Progenitor cell of endocrine pancreas (in vitro differentiated cells): Measurements from ENCODE around the gene TLL2. TPM values are rescaled to one million over a fixed set of nuclear protein-coding genes. Genes with fewer than 3 reads are reported as not detected.

Experiments
- DNase-seq: peaks from one replicate; pipeline ENCODE4 v3.0.0; 2021; ENCODE audit warnings: low spot score; ENCODE audit not compliant: unreplicated experiment
- H3K27ac Mint-ChIP-seq: 2 replicates; pipeline ENCODE4 v1.8.0; 2021; ENCODE audit warnings: mild to moderate bottlenecking, moderate library complexity, mixed read lengths
- H3K27me3 Mint-ChIP-seq: 2 replicates; pipeline ENCODE4 v1.8.0; 2021; ENCODE audit warnings: mixed read lengths
- H3K36me3 Mint-ChIP-seq: 2 replicates; pipeline ENCODE4 v1.8.0; 2022; ENCODE audit warnings: mixed read lengths; ENCODE audit not compliant: insufficient read depth
- H3K4me1 Mint-ChIP-seq: 2 replicates; pipeline ENCODE4 v1.8.0; 2021; ENCODE audit warnings: low read depth, mixed read lengths
- H3K4me3 Mint-ChIP-seq: 2 replicates; pipeline ENCODE4 v1.8.0; 2021; ENCODE audit warnings: low read depth, mild to moderate bottlenecking, moderate library complexity, mixed read lengths
- H3K9me3 Mint-ChIP-seq: 2 replicates; pipeline ENCODE4 v1.8.0; 2021; ENCODE audit warnings: low read depth, mixed read lengths
- total RNA-seq: library from RNA; stranded (reverse); gene quantifications from 2 replicates; pipeline ENCODE4 v1.2.1, GENCODE V29; 2021
- TF ChIP-seq, protein P1 (sequence below): fragments of 200-600 bp; sonication (generic); IDR thresholded peaks from one replicate; pipeline ENCODE4 v1.5.0; 2021; ENCODE audit warnings: antibody characterized with exemption, mild to moderate bottlenecking; ENCODE audit not compliant: unreplicated experiment

Gene TLL2
- total RNA-seq, 1 donor from 2014 or later: 0.60 TPM

DNA sequence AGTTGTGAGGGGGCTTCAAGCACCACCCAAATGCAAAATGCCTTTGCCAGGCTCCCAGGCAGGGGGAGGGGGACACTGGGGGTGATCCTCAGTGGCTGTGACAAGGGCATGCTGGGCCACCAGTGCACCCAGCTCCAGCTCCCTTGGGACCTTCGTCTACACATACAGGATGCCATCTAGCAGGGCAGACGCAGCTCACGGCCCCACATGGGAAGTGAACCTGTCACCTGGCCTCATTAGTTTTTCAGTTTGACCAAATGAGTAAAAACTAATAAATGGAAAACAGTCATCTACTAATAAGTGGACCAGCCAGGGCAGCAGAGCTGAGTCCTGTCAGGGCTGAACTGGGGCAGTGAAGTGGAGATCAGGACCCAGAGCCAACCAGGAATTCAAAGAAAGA, 50.2 kb downstream of the TLL2 start:
- Mint-ChIP-seq H3K27me3 (peaks cover 17% of the 10 kb centered on the region), H3K36me3 (no peaks in the 10 kb centered on the region), H3K4me3 (no peak overlapping the region), H3K4me1 (no peaks in the 10 kb centered on the region), H3K9me3 (peaks cover 7% of the 10 kb centered on the region), H3K27ac (no peak overlapping the region)
- DNase-seq: no peak
- TF ChIP-seq, protein P1, sequence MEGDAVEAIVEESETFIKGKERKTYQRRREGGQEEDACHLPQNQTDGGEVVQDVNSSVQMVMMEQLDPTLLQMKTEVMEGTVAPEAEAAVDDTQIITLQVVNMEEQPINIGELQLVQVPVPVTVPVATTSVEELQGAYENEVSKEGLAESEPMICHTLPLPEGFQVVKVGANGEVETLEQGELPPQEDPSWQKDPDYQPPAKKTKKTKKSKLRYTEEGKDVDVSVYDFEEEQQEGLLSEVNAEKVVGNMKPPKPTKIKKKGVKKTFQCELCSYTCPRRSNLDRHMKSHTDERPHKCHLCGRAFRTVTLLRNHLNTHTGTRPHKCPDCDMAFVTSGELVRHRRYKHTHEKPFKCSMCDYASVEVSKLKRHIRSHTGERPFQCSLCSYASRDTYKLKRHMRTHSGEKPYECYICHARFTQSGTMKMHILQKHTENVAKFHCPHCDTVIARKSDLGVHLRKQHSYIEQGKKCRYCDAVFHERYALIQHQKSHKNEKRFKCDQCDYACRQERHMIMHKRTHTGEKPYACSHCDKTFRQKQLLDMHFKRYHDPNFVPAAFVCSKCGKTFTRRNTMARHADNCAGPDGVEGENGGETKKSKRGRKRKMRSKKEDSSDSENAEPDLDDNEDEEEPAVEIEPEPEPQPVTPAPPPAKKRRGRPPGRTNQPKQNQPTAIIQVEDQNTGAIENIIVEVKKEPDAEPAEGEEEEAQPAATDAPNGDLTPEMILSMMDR: no peak

DNA sequence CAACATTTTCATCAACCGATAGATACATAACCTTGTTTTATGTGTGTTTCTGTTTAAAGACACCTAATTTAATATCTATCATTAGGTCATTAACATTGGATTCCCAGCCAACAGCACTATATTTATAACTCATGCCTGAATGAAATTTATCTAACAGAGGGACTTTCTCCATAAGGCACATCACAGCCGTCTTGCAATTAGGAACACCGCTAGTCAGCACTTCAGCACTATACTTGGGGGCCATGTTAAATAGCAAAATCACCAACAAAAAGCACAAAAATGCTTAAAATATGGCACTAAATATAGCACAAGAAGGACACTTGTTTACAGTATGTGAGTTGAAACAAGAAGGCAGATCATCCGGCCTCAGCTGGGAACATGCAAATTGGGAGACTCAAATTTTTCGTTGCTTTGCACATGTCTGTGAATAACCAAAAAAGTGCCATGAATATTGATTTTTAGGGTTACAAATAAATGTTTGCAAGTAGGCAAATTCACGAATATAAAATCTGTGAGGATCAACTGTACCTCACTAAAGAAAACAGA, 51.0 kb downstream of the TLL2 start:
- H3K9me3 Mint-ChIP-seq: peaks cover 7% of the 10 kb centered on the region
- no peaks in the 10 kb centered on the region for H3K36me3 Mint-ChIP-seq
- H3K27me3 Mint-ChIP-seq: peaks cover 11% of the 10 kb centered on the region
- TF ChIP-seq, protein P1: no peak
- no peak for DNase-seq
- no peak overlapping the region for H3K27ac Mint-ChIP-seq
- H3K4me3 Mint-ChIP-seq: no peak overlapping the region
- H3K4me1 Mint-ChIP-seq: no peaks in the 10 kb centered on the region

DNA sequence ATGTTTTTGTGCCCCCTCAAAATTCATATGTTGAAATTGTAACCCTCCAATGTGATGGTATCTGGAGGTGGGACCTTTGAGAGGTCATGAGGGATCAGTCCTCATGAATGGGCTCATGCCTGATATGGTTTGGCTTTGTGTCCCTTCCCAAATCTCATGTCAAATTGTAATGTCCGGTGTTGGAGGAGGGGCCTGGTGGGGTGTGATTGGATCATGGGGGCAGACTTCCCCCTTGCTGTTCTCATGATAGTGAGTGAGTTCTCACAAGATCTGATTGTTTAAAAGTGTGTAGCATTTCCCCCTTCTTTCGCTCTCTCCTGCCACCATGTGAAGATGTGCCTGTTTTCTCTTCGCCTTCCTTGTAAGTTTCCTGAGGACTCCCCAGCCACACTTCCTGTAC, 53.4 kb downstream of the TLL2 start:
- H3K36me3 Mint-ChIP-seq: no peaks in the 10 kb centered on the region
- TF ChIP-seq, protein P1: no peak
- no peak for DNase-seq
- no peak overlapping the region for H3K4me3 Mint-ChIP-seq
- no peak overlapping the region for H3K27ac Mint-ChIP-seq
- peaks cover 7% of the 10 kb centered on the region for H3K9me3 Mint-ChIP-seq
- H3K4me1 Mint-ChIP-seq: no peaks in the 10 kb centered on the region
- peaks cover 10% of the 10 kb centered on the region for H3K27me3 Mint-ChIP-seq

DNA sequence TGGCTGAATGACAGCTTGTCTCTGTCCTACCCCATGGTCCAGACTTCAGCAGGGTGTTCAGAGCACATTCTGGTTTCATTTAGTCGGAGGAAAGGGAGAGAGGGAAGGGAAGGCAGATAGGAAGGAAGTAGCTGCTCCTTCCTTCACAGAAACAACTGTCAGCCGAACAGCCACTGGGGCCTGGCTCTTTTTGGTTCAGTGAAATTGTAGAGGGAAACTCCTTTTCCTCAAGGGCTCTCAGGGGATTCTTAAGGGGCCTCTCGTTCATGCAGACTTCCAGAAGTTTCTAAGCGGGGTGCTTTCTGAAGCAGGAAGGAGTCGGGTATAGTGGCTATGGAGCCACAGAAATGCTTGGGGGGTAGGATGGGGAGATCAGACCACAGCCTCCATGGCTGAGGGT, 56.4 kb downstream of the TLL2 start:
- DNase-seq: no peak
- TF ChIP-seq, protein P1: no peak
- Mint-ChIP-seq H3K4me1 (no peaks in the 10 kb centered on the region), H3K9me3 (peaks cover 7% of the 10 kb centered on the region), H3K27me3 (peaks cover 5% of the 10 kb centered on the region), H3K4me3 (no peak overlapping the region), H3K36me3 (no peaks in the 10 kb centered on the region), H3K27ac (no peak overlapping the region)

DNA sequence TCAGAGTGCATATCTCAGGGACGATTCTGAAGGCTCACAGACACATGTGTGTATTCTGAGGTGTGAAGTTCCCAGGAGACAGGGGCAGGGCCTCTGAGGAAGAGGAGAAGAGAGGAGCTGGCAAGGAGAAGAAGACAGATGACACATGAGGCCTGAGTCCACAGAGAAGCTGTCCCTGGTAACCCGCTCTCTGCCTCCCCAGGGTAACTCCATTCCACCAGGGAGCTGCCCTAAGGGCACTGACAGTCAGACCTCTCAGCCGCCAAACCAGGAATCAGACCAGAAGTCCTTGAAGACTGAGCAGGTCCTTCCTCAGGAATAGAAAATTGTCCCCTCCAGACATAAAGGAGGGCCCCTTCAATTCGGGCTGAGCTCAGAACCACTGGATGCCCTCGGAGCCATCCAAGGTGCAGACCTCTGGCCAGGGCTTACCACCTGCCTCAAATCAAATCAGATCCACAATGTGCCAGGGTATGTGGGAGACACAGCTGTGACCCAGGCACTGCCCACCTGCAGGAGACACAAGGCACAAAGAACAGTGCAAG, 57.4 kb downstream of the TLL2 start:
- Mint-ChIP-seq H3K4me3 (no peak overlapping the region), H3K27me3 (peaks cover 5% of the 10 kb centered on the region), H3K9me3 (peaks cover 7% of the 10 kb centered on the region), H3K36me3 (no peaks in the 10 kb centered on the region), H3K4me1 (no peaks in the 10 kb centered on the region), H3K27ac (no peak overlapping the region)
- no peak for DNase-seq
- TF ChIP-seq, protein P1: no peak
